Activated CD4-positive, alpha-beta T cell treated with anti-CD3 and anti-CD28 coated beads, Interleukin-2, amount 50 U/mL, for 48 hours (primary cell): Measurements from ENCODE around the gene CBX1.
"Not testable (repeated sequence)": the region's sequence is repeated elsewhere in the genome, so short reads cannot be mapped to it uniquely, and the experiment has no call there.

ENCODE experiments used
- DNase-seq, 2 experiments: peaks; one replicate each; pipeline ENCODE4 v3.0.0-alpha.2; 2020

CBX1 gene

GRCh38 chr17:48122665-48123045, 21.4 kb upstream of the CBX1 start:
- DNase-seq, result no peak

DNA sequence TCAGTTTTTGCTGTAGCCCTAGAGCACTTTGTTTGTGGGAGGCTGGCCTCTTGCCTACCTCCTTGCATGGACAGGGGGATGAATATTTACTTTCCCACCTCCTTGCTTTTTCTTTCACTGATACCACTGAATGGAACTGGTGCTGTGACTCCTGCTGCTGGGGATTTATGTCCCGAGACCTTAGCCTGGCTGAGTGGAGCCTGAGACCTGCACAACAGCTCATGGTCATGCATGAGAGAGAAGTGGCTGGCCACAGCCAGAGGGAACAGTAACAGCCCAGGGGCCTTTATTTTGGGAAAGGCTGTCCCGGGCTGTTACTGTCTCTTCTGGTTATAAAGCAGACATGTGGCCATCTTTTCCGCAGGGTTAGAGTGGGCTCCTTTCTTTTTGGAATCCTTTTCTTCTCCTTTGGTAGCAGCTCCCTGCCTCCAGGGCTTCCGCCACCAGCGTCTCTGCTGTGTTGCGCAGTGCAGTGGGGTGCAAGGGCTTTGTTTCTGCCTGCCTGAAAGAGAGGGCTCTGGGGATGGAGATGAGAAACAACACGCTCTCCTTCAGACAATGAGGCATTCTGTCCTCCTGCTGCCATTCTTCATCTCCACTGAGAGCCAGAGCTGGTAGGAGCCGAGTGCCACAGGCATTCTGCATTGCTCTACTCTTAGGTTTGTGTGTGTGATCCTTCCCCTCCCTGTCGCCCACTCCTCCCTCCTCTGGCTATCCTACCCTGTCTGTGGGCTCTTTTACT, 20.8 kb upstream of the CBX1 start:
- no peak for DNase-seq

- peak; percentile 22 to 39 for DNase-seq
Measured at GRCh38 chr17:48113201-48113676, 12.0 kb upstream of the CBX1 start.

- no peak for DNase-seq
Measured at GRCh38 chr17:48111937-48112241, 10.6 kb upstream of the CBX1 start.

DNA sequence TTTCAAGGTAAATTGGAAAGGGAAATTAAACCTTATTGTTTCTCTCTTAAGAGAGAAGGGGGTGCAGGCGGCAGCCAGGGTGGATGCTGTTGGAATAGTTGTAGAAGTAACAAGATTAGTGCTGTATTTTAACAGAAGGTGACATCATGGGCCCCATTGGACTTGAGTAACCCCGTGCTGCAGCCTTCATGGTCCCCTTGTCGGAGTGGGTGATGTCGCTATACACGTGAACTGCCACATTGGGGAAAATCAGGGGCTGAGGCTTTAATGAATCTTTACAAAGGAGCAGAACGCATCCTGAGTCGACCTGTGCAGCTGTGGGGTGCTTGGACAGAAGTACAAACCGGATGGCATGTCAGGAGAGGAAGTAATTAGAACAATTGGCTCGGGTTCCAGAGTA, 9.5 kb upstream of the CBX1 start:
- DNase-seq, result no peak

DNA sequence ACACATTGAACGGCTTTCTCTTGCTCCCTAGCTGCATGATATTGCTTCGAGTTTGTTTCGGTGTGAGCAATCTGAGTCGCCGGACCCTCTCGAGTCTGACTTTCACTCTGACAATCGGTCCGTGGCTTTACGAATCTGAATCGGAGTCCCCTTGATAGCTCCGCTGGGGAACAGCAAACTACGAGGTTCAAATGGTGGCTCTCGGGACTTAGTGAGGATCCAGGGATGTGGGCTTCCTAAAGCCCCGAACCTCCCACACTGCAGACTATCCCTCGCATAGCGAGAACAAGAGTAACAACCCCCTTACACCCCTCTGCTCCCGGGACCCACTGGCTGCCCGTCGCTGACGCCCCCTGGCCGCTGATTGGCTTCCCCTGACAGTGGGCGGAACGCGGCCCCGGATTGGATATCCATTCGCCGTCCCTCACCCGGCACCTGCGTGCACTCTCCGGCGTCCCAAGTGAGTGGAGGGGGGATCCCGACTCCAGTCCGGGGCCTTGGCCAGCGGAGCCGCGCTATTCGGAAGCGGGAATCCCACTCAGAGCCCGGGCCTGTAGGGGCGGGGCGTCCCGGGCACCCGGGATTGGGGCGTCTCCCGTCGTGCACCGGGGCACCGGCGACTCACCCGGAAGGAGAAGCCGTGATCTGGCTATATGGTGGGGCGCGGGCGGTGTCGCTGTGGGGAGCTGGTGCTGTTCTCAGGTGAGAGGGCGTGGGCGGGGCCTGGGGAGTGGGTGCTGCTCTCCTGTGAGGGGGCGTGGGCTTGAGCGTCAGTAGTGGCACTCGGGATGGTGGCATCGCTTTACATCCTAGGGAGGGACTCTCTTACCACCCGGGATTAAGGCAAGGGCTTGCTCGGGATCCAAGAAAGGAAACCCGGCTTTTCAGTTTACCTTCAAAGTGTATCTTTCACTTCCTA, 6.1 kb upstream of the CBX1 start, which contains the start of gene SNX11:
SNX11 (plus strand) TSS at position 630 of the 919 bp plus-strand sequence. CDS start 4,278 bp downstream, outside the sequence.
- peak; percentile 93 to 95 for DNase-seq

GRCh38 chr17:48106802-48107136, 5.5 kb upstream of the CBX1 start:
- no peak for DNase-seq

DNA sequence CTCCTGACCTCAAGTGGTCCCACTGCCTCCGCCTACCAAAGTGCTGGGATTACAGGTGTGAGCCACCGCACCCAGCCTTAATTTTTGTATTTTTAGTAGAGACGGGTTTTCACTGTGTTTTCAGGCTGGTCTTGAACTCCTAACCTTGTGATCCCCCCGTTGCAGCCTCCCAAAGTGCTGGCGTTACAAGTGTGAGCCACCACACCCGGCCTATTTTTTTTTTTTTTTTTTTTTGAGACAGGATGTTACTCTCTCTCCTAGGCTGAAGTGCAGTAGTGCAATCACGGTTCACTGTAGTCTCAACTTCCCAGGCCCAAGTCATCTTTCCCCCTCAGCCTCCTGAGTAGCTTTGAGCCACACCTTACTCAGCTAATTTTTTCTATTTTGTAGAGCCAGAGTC, 3.2 kb upstream of the CBX1 start:
- DNase-seq, result no peak

- peak in 1 of 2 experiments; percentile 24 for DNase-seq
Measured at GRCh38 chr17:48102798-48103715, 1.8 kb upstream of the CBX1 start.

GRCh38 chr17:48102043-48102750, 919 bp upstream of the CBX1 start:
- no peak for DNase-seq

GRCh38 chr17:48100591-48101011, 677 bp downstream of the CBX1 start:
- no peak for DNase-seq

GRCh38 chr17:48100160-48100559, 1.1 kb downstream of the CBX1 start:
- no peak for DNase-seq

GRCh38 chr17:48095611-48096010, 5.7 kb downstream of the CBX1 start:
- DNase-seq, result no peak

GRCh38 chr17:48093341-48094045, 7.8 kb downstream of the CBX1 start:
- no peak for DNase-seq

- DNase-seq, result no peak
Measured at GRCh38 chr17:48084932-48085331, 16.3 kb downstream of the CBX1 start.

- no peak for DNase-seq
Measured at GRCh38 chr17:48081858-48082257, 19.4 kb downstream of the CBX1 start.

GRCh38 chr17:48077152-48077551, 24.1 kb downstream of the CBX1 start:
- DNase-seq, result not testable (repeated sequence)

DNA sequence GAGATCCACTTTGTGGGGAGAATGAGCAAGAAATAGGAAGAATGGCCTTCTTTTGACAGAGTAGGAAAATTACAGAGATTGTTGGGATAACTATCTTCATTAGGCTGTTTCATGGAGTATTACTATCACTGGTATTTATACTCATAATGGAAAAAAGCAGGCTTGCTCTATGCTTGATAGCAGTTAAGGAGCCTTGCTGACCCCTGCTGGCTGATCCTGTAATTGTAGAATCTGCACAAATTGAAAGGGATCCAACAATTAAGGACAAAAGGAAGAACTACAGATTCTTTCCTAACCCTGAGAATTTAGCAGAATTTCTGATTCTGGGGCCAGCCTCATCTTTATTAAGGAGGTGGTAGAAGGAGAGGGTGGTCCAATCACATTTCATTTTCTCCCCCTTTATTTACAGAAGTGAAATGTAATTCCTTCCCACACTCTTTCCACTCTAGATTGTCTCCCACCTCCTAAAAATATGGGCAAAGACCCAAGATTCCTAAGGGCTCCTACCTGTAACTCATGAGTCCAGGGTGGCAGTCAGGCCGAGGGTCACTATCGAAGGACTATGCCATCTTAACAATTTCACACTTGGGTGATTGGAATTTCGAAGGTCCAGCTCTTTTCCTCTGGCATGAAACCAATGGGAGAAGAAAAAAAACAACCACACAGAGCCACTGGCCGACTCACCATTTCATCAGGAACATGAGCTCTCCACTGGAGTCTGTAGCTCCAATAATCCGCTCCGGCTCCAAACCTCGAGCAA, 26.8 kb downstream of the CBX1 start:
- DNase-seq, result peak; percentile 80 to 84

GRCh38 chr17:48073566-48074094, 27.6 kb downstream of the CBX1 start:
- DNase-seq, result not testable (repeated sequence)

- DNase-seq, result not testable (repeated sequence)
Measured at GRCh38 chr17:48072811-48073210, 28.5 kb downstream of the CBX1 start.

DNA sequence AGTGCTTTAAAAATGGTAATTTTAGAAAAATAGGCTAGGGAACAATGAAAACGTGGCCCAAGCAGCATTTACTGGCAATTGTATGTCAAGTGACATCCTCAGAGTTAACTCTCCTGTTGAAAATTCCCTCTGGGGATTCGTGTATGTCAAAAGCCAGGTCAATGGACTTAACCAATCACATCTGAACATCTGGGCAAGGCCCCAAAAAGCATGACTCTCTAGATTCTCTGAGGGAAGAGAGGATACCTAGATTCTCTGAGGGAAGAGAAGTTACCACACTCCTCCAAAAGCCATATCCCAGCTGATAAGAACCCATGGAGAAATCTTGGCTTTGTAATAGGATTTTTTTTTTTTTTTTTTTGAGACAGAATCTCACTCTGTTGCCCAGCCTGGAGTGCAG, 29.6 kb downstream of the CBX1 start:
- DNase-seq, result no peak
